Breast epithelium (tissue), 4 donors: ENCODE data around the gene DDC. TPM values are rescaled to one million over a fixed set of nuclear protein-coding genes. Genes with fewer than 3 reads are reported as not detected.

ENCODE experiments used
- DNase-seq, 2 donors: peaks; one replicate each; pipeline ENCODE4 v3.0.0-alpha.2; 2019; ENCODE audit warnings: low spot score in 2 of 2
- H3K27ac ChIP-seq, 2 donors: fragments of 200-600 bp; sonication (generic) in 1 of 2; one replicate each; pipeline ENCODE4 v1.5.1; 2016 to 2019; ENCODE audit warnings: mild to moderate bottlenecking in 1 of 2
- H3K27me3 ChIP-seq, 2 donors: fragments of 200-600 bp; sonication (generic) in 1 of 2; one replicate each; pipeline versions ENCODE4 v1.5.1 to v1.6.0; 2017 to 2019; ENCODE audit warnings: control low read depth in 1 of 2, mild to moderate bottlenecking in 1 of 2
- H3K36me3 ChIP-seq: fragments of 200-600 bp; one replicate; pipeline ENCODE4 v1.5.1; 2019
- H3K4me1 ChIP-seq, 2 donors: fragments of 200-600 bp; sonication (generic); one replicate each; pipeline ENCODE4 v1.5.1; 2016 to 2019; ENCODE audit warnings: control low read depth in 1 of 2
- H3K4me3 ChIP-seq, 3 donors: fragments of 200-600 bp; sonication (generic); 1 replicate in 2 of 3; 2 replicates in 1 of 3; pipeline ENCODE4 v1.5.1; 2016 to 2019; ENCODE audit warnings: mild to moderate bottlenecking in 3 of 3, moderate library complexity in 2 of 3
- H3K9me3 ChIP-seq, 2 donors: fragments of 200-600 bp; sonication (generic) in 1 of 2; one replicate each; pipeline ENCODE4 v1.5.1; 2016 to 2019; ENCODE audit warnings: control low read depth in 1 of 2
- CTCF ChIP-seq, 3 donors: fragments of 450-650 bp; IDR thresholded peaks; one replicate each; pipeline ENCODE4 v1.5.1; 2016 to 2017; ENCODE audit warnings: antibody characterized with exemption in 3 of 3, mild to moderate bottlenecking in 3 of 3, moderate library complexity in 3 of 3
- POLR2A ChIP-seq: fragments of 450-650 bp; IDR thresholded peaks from one replicate; pipeline ENCODE4 v1.6.1; 2016; ENCODE audit warnings: antibody characterized with exemption, mild to moderate bottlenecking, moderate library complexity
- POLR2AphosphoS5 ChIP-seq, 3 donors: sonication (generic); formaldehyde crosslinking; IDR thresholded peaks; one replicate each; pipeline ENCODE4 v1.6.1; 2017; ENCODE audit warnings: antibody characterized with exemption in 3 of 3
- intact Hi-C: fragments of 100-400 bp; cut with DNase I; formaldehyde crosslinking; loops from one replicate; pipeline ENCODE4 v1.15.1; 2023; ENCODE audit warnings: low total_unique reads
- total RNA-seq, 3 donors: library from RNA; depleted of rRNA; stranded (reverse); fragments of >200 nt; gene quantifications; one replicate each; pipeline ENCODE4 v1.1.0, GENCODE V29; 2016

Gene DDC
- total RNA-seq, 3 donors from 2014 or later, result 0.29 to 0.33 TPM; not detected in 1

- TF ChIP-seq CTCF (IDR thresholded peaks at IDR 0.05), result no peak
- TF ChIP-seq POLR2AphosphoS5 (IDR thresholded peaks at IDR 0.05), result no peak
- no peak for TF ChIP-seq POLR2A
- no peak for DNase-seq
- peaks cover 0 to 6% of the 10 kb centered on the region in 2 donors for H3K27me3 ChIP-seq
- intact Hi-C loops, result loop anchor here (10.0 kb wide), 1 partner anchor 361 kb away; no protein-coding TSS in a partner anchor
- no peaks in the 10 kb centered on the region for H3K36me3 ChIP-seq
- no peak overlapping the region for H3K27ac ChIP-seq
- H3K9me3 ChIP-seq, result peaks cover 0 to 5% of the 10 kb centered on the region in 2 donors
- H3K4me3 ChIP-seq, result no peak overlapping the region
- no peaks in the 10 kb centered on the region for H3K4me1 ChIP-seq
Measured at GRCh38 chr7:50565559-50565916, 333 bp upstream of the DDC start.

- DNase-seq, result no peak
- TF ChIP-seq CTCF (IDR thresholded peaks at IDR 0.05), result no peak
- TF ChIP-seq POLR2AphosphoS5 (IDR thresholded peaks at IDR 0.05), result no peak
- TF ChIP-seq POLR2A, result no peak
- intact Hi-C loops, result loop anchor here (10.0 kb wide), 1 partner anchor 359 kb away; no protein-coding TSS in a partner anchor
- no peaks in the 10 kb centered on the region for H3K4me1 ChIP-seq
- H3K9me3 ChIP-seq, result no peaks in the 10 kb centered on the region
- no peak overlapping the region for H3K4me3 ChIP-seq
- peaks cover 0 to 6% of the 10 kb centered on the region in 2 donors for H3K27me3 ChIP-seq
- H3K36me3 ChIP-seq, result no peaks in the 10 kb centered on the region
- no peak overlapping the region for H3K27ac ChIP-seq
Measured at GRCh38 chr7:50564171-50564570, 1.0 kb downstream of the DDC start.

- H3K9me3 ChIP-seq, result no peaks in the 10 kb centered on the region
- no peaks in the 10 kb centered on the region for H3K36me3 ChIP-seq
- no peaks in the 10 kb centered on the region for H3K4me1 ChIP-seq
- H3K27me3 ChIP-seq, result peaks cover 0 to 6% of the 10 kb centered on the region in 2 donors
- H3K4me3 ChIP-seq, result no peak overlapping the region
- intact Hi-C loops, result loop anchor here (10.0 kb wide), 1 partner anchor 357 kb away; no protein-coding TSS in a partner anchor
- DNase-seq, result no peak
- TF ChIP-seq POLR2A (no peak), POLR2AphosphoS5 (IDR thresholded peaks at IDR 0.05) (no peak), CTCF (IDR thresholded peaks at IDR 0.05) (no peak)
- H3K27ac ChIP-seq, result no peak overlapping the region
Measured at GRCh38 chr7:50562136-50562535, 3.1 kb downstream of the DDC start.

- Histone ChIP-seq H3K27ac (no peak overlapping the region), H3K4me1 (no peaks in the 10 kb centered on the region), H3K36me3 (no peaks in the 10 kb centered on the region), H3K27me3 (peaks cover 0 to 6% of the 10 kb centered on the region in 2 donors), H3K4me3 (no peak overlapping the region), H3K9me3 (no peaks in the 10 kb centered on the region)
- TF ChIP-seq POLR2AphosphoS5 (IDR thresholded peaks at IDR 0.05), result no peak
- TF ChIP-seq POLR2A, result no peak
- TF ChIP-seq CTCF (IDR thresholded peaks at IDR 0.05), result no peak
- intact Hi-C loops, result loop anchor here (10.0 kb wide), 1 partner anchor 356 kb away; no protein-coding TSS in a partner anchor
- DNase-seq, result no peak
Measured at GRCh38 chr7:50560865-50561351, 4.3 kb downstream of the DDC start.

GRCh38 chr7:50559881-50560280 lies 5.3 kb downstream of the DDC start:
- Histone ChIP-seq H3K27me3 (peaks cover 0 to 6% of the 10 kb centered on the region in 2 donors), H3K9me3 (no peaks in the 10 kb centered on the region), H3K27ac (no peak overlapping the region), H3K4me1 (no peaks in the 10 kb centered on the region), H3K4me3 (no peak overlapping the region), H3K36me3 (no peaks in the 10 kb centered on the region)
- TF ChIP-seq POLR2A, result no peak
- TF ChIP-seq CTCF (IDR thresholded peaks at IDR 0.05), result no peak
- no peak for TF ChIP-seq POLR2AphosphoS5 (IDR thresholded peaks at IDR 0.05)
- DNase-seq, result no peak
- intact Hi-C loops, result loop anchor here (10.0 kb wide), 1 partner anchor 355 kb away; no protein-coding TSS in a partner anchor
